ENCODE data around the gene CARD19.
A peak's percentile ranks its signal among the peaks of the same experiment; 100 is the strongest.
"Not testable (repeated sequence)": the region's sequence is repeated elsewhere in the genome, so short reads cannot be mapped to it uniquely, and the experiment has no call there.

The CARD19 gene

GRCh38 chr9:93107825-93108161, 11.8 kb downstream of the CARD19 start:
- no peak for DNase-seq

GRCh38 chr9:93108291-93109041, 12.4 kb downstream of the CARD19 start:
- DNase-seq, result peak; percentile 18

- DNase-seq, result peak; percentile 16
Measured at GRCh38 chr9:93110311-93110855, 14.4 kb downstream of the CARD19 start.

GRCh38 chr9:93111001-93111370, 15.0 kb downstream of the CARD19 start:
- no peak for DNase-seq

GRCh38 chr9:93111371-93112115, 15.5 kb downstream of the CARD19 start:
- peak; percentile 21 for DNase-seq

- peak; percentile 30 for DNase-seq
Measured at GRCh38 chr9:93112116-93112863, 16.3 kb downstream of the CARD19 start.

GRCh38 chr9:93112864-93113389, 16.9 kb downstream of the CARD19 start:
- DNase-seq, result peak; percentile 14

- peak; percentile 18 for DNase-seq
Measured at GRCh38 chr9:93114169-93114983, 18.4 kb downstream of the CARD19 start.

GRCh38 chr9:93114984-93115335, 18.9 kb downstream of the CARD19 start:
- peak; percentile 15 for DNase-seq

- peak; percentile 11 for DNase-seq
Measured at GRCh38 chr9:93115486-93116071, 19.6 kb downstream of the CARD19 start.

GRCh38 chr9:93116072-93116961, 20.3 kb downstream of the CARD19 start:
- peak; percentile 27 for DNase-seq

- DNase-seq, result not testable (repeated sequence)
Measured at GRCh38 chr9:93117521-93117920, 21.5 kb downstream of the CARD19 start.

- peak; percentile 14 for DNase-seq
Measured at GRCh38 chr9:93117924-93118862, 22.2 kb downstream of the CARD19 start.

GRCh38 chr9:93118863-93119702, 23.1 kb downstream of the CARD19 start:
- peak; percentile 13 for DNase-seq

GRCh38 chr9:93119703-93119952, 23.6 kb downstream of the CARD19 start:
- no peak for DNase-seq

GRCh38 chr9:93119953-93120845, 24.2 kb downstream of the CARD19 start:
- DNase-seq, result peak; percentile 80

GRCh38 chr9:93120846-93121315, 24.9 kb downstream of the CARD19 start:
- DNase-seq, result peak; percentile 17

Data from right hindlimb (tissue), 1 donor.